HepG2 (cell line): ENCODE measurements around the gene PLCG2.

Source experiments
- EZH2 ChIP-seq: conservative IDR thresholded peaks from 2 replicates; pipeline ENCODE4 v1.6.1; 2012; ENCODE audit warnings: mild to moderate bottlenecking, low read depth, low read length, moderate library complexity
- GABPA ChIP-seq, 2 experiments: IDR thresholded peaks; 2 replicates each; pipeline ENCODE4 v1.6.1; 2011 to 2016; ENCODE audit warnings: low read depth in 2 of 2, low read length in 1 of 2, missing biosample characterization in 1 of 2, missing genetic modification characterization in 1 of 2
- MYC ChIP-seq: sonication (generic); formaldehyde crosslinking; IDR thresholded peaks from 2 replicates; pipeline ENCODE4 v1.9.0; 2021; ENCODE audit warnings: missing genetic modification reagents, borderline replicate concordance
- ZNF331 ChIP-seq: sonication (generic); formaldehyde crosslinking; IDR thresholded peaks from 2 replicates; pipeline ENCODE4 v1.4.0; 2020; ENCODE audit warnings: missing genetic modification reagents
- ZNF83 ChIP-seq: sonication (generic); formaldehyde crosslinking; IDR thresholded peaks from 2 replicates; pipeline ENCODE4 v1.4.0; 2020; ENCODE audit warnings: missing genetic modification reagents, mild to moderate bottlenecking, borderline replicate concordance
- TF ChIP-seq, protein P1 (sequence below): sonication (generic); formaldehyde crosslinking; IDR thresholded peaks from 2 replicates; pipeline ENCODE4 v1.5.0; 2020; ENCODE audit warnings: mild to moderate bottlenecking, missing genetic modification reagents, borderline replicate concordance

DNA sequence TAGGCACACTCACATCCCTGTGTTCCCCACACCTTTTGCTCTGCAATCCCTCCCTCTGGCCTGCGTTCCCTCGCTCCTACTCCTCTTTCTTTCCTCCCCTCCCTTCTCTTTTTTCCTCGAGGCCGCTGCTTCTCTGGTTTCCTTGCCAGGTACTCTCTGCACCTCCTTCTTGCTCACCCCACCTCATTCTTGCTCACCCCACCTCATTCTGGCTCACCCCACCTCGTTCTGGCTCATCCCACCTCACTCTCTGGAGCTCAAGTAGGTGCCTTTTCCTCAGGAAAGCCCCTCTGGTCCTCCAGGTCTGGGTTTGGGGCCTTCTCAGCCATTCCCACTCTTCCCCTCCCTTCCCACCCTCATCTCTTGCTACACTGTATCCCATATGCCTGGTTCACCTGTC is 103.5 kb downstream of the PLCG2 start:
- TF ChIP-seq ZNF83 (no peak), MYC (CRISPR knock-in tag) (no peak), ZNF331 (CRISPR knock-in tag) (no peak), GABPA (IDR thresholded peaks at IDR 0.05; ENCODE audit: low read depth, low read length) (no peak), GABPA (CRISPR knock-in tag; IDR thresholded peaks at IDR 0.05; ENCODE audit: low read depth) (no peak), EZH2 (no peak)
- TF ChIP-seq, protein P1, sequence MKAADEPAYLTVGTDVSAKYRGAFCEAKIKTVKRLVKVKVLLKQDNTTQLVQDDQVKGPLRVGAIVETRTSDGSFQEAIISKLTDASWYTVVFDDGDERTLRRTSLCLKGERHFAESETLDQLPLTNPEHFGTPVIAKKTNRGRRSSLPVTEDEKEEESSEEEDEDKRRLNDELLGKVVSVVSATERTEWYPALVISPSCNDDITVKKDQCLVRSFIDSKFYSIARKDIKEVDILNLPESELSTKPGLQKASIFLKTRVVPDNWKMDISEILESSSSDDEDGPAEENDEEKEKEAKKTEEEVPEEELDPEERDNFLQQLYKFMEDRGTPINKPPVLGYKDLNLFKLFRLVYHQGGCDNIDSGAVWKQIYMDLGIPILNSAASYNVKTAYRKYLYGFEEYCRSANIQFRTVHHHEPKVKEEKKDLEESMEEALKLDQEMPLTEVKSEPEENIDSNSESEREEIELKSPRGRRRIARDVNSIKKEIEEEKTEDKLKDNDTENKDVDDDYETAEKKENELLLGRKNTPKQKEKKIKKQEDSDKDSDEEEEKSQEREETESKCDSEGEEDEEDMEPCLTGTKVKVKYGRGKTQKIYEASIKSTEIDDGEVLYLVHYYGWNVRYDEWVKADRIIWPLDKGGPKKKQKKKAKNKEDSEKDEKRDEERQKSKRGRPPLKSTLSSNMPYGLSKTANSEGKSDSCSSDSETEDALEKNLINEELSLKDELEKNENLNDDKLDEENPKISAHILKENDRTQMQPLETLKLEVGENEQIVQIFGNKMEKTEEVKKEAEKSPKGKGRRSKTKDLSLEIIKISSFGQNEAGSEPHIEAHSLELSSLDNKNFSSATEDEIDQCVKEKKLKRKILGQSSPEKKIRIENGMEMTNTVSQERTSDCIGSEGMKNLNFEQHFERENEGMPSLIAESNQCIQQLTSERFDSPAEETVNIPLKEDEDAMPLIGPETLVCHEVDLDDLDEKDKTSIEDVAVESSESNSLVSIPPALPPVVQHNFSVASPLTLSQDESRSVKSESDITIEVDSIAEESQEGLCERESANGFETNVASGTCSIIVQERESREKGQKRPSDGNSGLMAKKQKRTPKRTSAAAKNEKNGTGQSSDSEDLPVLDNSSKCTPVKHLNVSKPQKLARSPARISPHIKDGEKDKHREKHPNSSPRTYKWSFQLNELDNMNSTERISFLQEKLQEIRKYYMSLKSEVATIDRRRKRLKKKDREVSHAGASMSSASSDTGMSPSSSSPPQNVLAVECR (CRISPR knock-in tag) = no peak
